GM23338 (cell line): ENCODE results near the gene CNTROB. TPM values are rescaled to one million over a fixed set of nuclear protein-coding genes. Genes with fewer than 3 reads are reported as not detected.

ENCODE experiments used
- ATAC-seq: fragments of 200-7000 bp; cut with Tn5 transposase; 3 replicates; pipeline ENCODE4 v1.9.1; 2020
- DNase-seq: peaks from one replicate; pipeline ENCODE4 v3.0.0-alpha.2; 2015; ENCODE audit warnings: low spot score
- H2AFZ ChIP-seq: fragments of 200-600 bp; sonication (generic); 2 replicates; pipeline ENCODE4 v1.8.0; 2016; ENCODE audit warnings: antibody characterized with exemption, mild to moderate bottlenecking, moderate library complexity
- H3F3A ChIP-seq: fragments of 200-600 bp; sonication (generic); replicated peaks from 2 replicates; pipeline ENCODE4 v1.8.0; 2017; ENCODE audit warnings: antibody characterized with exemption, mixed run types, low read depth
- H3K27ac ChIP-seq: fragments of 200-600 bp; sonication (generic); 2 replicates; pipeline ENCODE4 v1.6.1; 2016; ENCODE audit warnings: low read depth
- H3K27me3 ChIP-seq: fragments of 200-600 bp; sonication (generic); 2 replicates; pipeline ENCODE4 v1.8.0; 2016; ENCODE audit warnings: mild to moderate bottlenecking, mixed run types, moderate library complexity; ENCODE audit not compliant: insufficient read depth
- H3K36me3 ChIP-seq: fragments of 200-600 bp; sonication (generic); 2 replicates; pipeline ENCODE4 v1.8.0; 2016; ENCODE audit warnings: mild to moderate bottlenecking; ENCODE audit not compliant: insufficient read depth
- H3K4me1 ChIP-seq: fragments of 200-600 bp; sonication (generic); 2 replicates; pipeline ENCODE4 v1.8.0; 2016; ENCODE audit warnings: mild to moderate bottlenecking, moderate library complexity; ENCODE audit not compliant: insufficient read depth
- H3K4me2 ChIP-seq: fragments of 200-600 bp; sonication (generic); 2 replicates; pipeline ENCODE4 v1.7.1; 2017; ENCODE audit warnings: mixed run types
- H3K4me3 ChIP-seq: fragments of 200-600 bp; sonication (generic); 2 replicates; pipeline ENCODE4 v1.6.1; 2016; ENCODE audit warnings: mixed run types
- H3K79me2 ChIP-seq: fragments of 200-600 bp; sonication (generic); replicated peaks from 2 replicates; pipeline ENCODE4 v1.8.0; 2017; ENCODE audit warnings: mild to moderate bottlenecking; ENCODE audit not compliant: insufficient read depth
- H3K9me2 ChIP-seq: fragments of 200-600 bp; sonication (generic); 2 replicates; pipeline ENCODE4 v1.8.0; 2017; ENCODE audit not compliant: insufficient read depth
- H4K20me1 ChIP-seq: fragments of 200-600 bp; sonication (generic); replicated peaks from 2 replicates; pipeline ENCODE4 v1.8.0; 2017; ENCODE audit warnings: mild to moderate bottlenecking; ENCODE audit not compliant: insufficient read depth
- H3K27ac Mint-ChIP-seq: 2 replicates; pipeline ENCODE4 v1.8.0; 2020; ENCODE audit warnings: inconsistent platforms, mild to moderate bottlenecking, moderate library complexity, mixed read lengths
- H3K27me3 Mint-ChIP-seq: 3 replicates; pipeline ENCODE4 v1.8.0; 2022; ENCODE audit warnings: low read depth, mild to moderate bottlenecking, moderate library complexity, mixed read lengths, inconsistent platforms; ENCODE audit not compliant: insufficient read depth, poor library complexity
- H3K36me3 Mint-ChIP-seq: 3 replicates; pipeline ENCODE4 v1.8.0; 2021; ENCODE audit warnings: low read depth, mild to moderate bottlenecking, inconsistent platforms, moderate library complexity, mixed read lengths
- H3K4me1 Mint-ChIP-seq: 3 replicates; pipeline ENCODE4 v1.8.0; 2020; ENCODE audit warnings: mild to moderate bottlenecking, inconsistent platforms, mixed read lengths
- H3K4me3 Mint-ChIP-seq: 3 replicates; pipeline ENCODE4 v1.8.0; 2021; ENCODE audit warnings: moderate library complexity, mild to moderate bottlenecking, inconsistent platforms, mixed read lengths
- H3K9me3 Mint-ChIP-seq: 3 replicates; pipeline ENCODE4 v1.8.0; 2020; ENCODE audit warnings: moderate library complexity, mild to moderate bottlenecking, inconsistent platforms, mixed read lengths
- CREB1 ChIP-seq: fragments of 250-450 bp; sonication (Bioruptor Pico); IDR thresholded peaks from 2 replicates; pipeline ENCODE4 v1.5.0; 2020; ENCODE audit warnings: low read depth, mild to moderate bottlenecking, moderate library complexity
- CTCF ChIP-seq, 2 experiments: fragments of 200-600 bp in 1 of 2; sonication (generic) in 1 of 2; conservative IDR thresholded peaks; 2 replicates each; pipeline versions ENCODE4 v1.5.1 to v1.6.1; 2016 to 2017; ENCODE audit warnings: antibody characterized with exemption in 2 of 2, low read depth in 2 of 2, mild to moderate bottlenecking in 2 of 2, moderate library complexity in 1 of 2
- ETS1 ChIP-seq: IDR thresholded peaks from 2 replicates; pipeline ENCODE4 v1.6.1; 2016; ENCODE audit warnings: antibody characterized with exemption
- EZH2phosphoT487 ChIP-seq: fragments of 200-600 bp; sonication (generic); IDR thresholded peaks from one replicate; pipeline ENCODE4 v1.8.1; 2018; ENCODE audit warnings: antibody characterized with exemption; ENCODE audit not compliant: unreplicated experiment
- JUNB ChIP-seq: IDR thresholded peaks from one replicate; pipeline ENCODE4 v1.6.1; 2016; ENCODE audit warnings: antibody characterized with exemption; ENCODE audit not compliant: unreplicated experiment
- NANOG ChIP-seq: IDR thresholded peaks from 2 replicates; pipeline ENCODE4 v1.6.1; 2016; ENCODE audit warnings: antibody characterized with exemption, borderline replicate concordance
- ZNF114 ChIP-seq: fragments of 250-450 bp; sonication (Bioruptor Pico); IDR thresholded peaks from 2 replicates; pipeline ENCODE4 v1.5.0; 2020; ENCODE audit warnings: mild to moderate bottlenecking, moderate library complexity
- polyA plus RNA-seq: library from polyadenylated mRNA; unstranded; fragments of >200 nt; fragmentation: Nextera tagmentation; extraction: Ambion mirVana; gene quantifications from 2 replicates; pipeline ENCODE4 v1.2.1, GENCODE V29; 2016
- total RNA-seq: library from RNA; depleted of rRNA; stranded (reverse); fragments of >200 nt; shearing (Covaris generic); gene quantifications from 2 replicates; pipeline ENCODE4 v1.2.3, GENCODE V29; 2014
- TF ChIP-seq, protein P1 (sequence below): fragments of 250-450 bp; sonication (Bioruptor Pico); IDR thresholded peaks from 2 replicates; pipeline ENCODE4 v1.5.0; 2020; ENCODE audit warnings: mild to moderate bottlenecking, moderate library complexity

CNTROB gene
- total and polyA plus RNA-seq, 2 experiments from 2014 or later, result 16.3 to 18.5 TPM

- TF ChIP-seq, protein P1, sequence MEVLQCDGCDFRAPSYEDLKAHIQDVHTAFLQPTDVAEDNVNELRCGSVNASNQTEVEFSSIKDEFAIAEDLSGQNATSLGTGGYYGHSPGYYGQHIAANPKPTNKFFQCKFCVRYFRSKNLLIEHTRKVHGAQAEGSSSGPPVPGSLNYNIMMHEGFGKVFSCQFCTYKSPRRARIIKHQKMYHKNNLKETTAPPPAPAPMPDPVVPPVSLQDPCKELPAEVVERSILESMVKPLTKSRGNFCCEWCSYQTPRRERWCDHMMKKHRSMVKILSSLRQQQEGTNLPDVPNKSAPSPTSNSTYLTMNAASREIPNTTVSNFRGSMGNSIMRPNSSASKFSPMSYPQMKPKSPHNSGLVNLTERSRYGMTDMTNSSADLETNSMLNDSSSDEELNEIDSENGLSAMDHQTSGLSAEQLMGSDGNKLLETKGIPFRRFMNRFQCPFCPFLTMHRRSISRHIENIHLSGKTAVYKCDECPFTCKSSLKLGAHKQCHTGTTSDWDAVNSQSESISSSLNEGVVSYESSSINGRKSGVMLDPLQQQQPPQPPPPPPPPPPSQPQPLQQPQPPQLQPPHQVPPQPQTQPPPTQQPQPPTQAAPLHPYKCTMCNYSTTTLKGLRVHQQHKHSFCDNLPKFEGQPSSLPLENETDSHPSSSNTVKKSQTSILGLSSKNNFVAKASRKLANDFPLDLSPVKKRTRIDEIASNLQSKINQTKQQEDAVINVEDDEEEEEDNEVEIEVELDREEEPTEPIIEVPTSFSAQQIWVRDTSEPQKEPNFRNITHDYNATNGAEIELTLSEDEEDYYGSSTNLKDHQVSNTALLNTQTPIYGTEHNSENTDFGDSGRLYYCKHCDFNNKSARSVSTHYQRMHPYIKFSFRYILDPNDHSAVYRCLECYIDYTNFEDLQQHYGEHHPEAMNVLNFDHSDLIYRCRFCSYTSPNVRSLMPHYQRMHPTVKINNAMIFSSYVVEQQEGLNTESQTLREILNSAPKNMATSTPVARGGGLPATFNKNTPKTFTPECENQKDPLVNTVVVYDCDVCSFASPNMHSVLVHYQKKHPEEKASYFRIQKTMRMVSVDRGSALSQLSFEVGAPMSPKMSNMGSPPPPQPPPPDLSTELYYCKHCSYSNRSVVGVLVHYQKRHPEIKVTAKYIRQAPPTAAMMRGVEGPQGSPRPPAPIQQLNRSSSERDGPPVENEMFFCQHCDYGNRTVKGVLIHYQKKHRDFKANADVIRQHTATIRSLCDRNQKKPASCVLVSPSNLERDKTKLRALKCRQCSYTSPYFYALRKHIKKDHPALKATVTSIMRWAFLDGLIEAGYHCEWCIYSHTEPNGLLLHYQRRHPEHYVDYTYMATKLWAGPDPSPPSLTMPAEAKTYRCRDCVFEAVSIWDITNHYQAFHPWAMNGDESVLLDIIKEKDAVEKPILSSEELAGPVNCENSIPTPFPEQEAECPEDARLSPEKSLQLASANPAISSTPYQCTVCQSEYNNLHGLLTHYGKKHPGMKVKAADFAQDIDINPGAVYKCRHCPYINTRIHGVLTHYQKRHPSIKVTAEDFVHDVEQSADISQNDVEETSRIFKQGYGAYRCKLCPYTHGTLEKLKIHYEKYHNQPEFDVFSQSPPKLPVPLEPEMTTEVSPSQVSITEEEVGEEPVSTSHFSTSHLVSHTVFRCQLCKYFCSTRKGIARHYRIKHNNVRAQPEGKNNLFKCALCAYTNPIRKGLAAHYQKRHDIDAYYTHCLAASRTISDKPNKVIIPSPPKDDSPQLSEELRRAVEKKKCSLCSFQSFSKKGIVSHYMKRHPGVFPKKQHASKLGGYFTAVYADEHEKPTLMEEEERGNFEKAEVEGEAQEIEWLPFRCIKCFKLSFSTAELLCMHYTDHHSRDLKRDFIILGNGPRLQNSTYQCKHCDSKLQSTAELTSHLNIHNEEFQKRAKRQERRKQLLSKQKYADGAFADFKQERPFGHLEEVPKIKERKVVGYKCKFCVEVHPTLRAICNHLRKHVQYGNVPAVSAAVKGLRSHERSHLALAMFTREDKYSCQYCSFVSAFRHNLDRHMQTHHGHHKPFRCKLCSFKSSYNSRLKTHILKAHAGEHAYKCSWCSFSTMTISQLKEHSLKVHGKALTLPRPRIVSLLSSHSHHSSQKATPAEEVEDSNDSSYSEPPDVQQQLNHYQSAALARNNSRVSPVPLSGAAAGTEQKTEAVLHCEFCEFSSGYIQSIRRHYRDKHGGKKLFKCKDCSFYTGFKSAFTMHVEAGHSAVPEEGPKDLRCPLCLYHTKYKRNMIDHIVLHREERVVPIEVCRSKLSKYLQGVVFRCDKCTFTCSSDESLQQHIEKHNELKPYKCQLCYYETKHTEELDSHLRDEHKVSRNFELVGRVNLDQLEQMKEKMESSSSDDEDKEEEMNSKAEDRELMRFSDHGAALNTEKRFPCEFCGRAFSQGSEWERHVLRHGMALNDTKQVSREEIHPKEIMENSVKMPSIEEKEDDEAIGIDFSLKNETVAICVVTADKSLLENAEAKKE, result no peak
- TF ChIP-seq NANOG (no peak), CREB1 (CRISPR knock-in tag) (no peak), EZH2phosphoT487 (no peak)
Measured at GRCh38 chr17:7984904-7985303, 52.9 kb downstream of the CNTROB start (continued).

GRCh38 chr17:7987112-7987893 lies 55.3 kb downstream of the CNTROB start:
- H3K27ac Mint-ChIP-seq, result no peak overlapping the region
- Histone ChIP-seq H3K36me3 (no peaks in the 10 kb centered on the region), H4K20me1 (no peaks in the 10 kb centered on the region), H3F3A (no peaks in the 10 kb centered on the region), H3K4me3 (no peak overlapping the region), H3K27ac (no peak overlapping the region), H3K9me2 (no peaks in the 10 kb centered on the region), H3K4me2 (no peak overlapping the region), H3K79me2 (no peaks in the 10 kb centered on the region), H2AFZ (no peak overlapping the region; the same call in 1 of the 2 replicates), H3K27me3 (peaks cover 16% of the 10 kb centered on the region), H3K4me1 (no peaks in the 10 kb centered on the region)
- H3K4me1 Mint-ChIP-seq, result peaks cover 11% of the 10 kb centered on the region
- no peaks in the 10 kb centered on the region; the same call in 2 of the 3 replicates for H3K36me3 Mint-ChIP-seq
- no peak overlapping the region; the same call in 2 of the 3 replicates for H3K4me3 Mint-ChIP-seq
- ATAC-seq, result no peak
- H3K9me3 Mint-ChIP-seq, result peaks cover 9% of the 10 kb centered on the region; the same call in 2 of the 3 replicates
- no peak for DNase-seq
- peaks cover 23% of the 10 kb centered on the region for H3K27me3 Mint-ChIP-seq
- TF ChIP-seq ETS1 (no peak), ZNF114 (CRISPR knock-in tag) (no peak), EZH2phosphoT487 (no peak), CTCF (conservative IDR thresholded peaks at IDR 0.05; ENCODE audit: low read depth in 2 of 2) (no peak), JUNB (no peak), CREB1 (CRISPR knock-in tag) (no peak), NANOG (no peak)
